HG03159 (cell line): ENCODE results near the gene CPA5.

ENCODE experiments used
- ATAC-seq: cut with Tn5 transposase; IDR thresholded peaks from one replicate; pipeline ENCODE4 v1.9.1; 2021; ENCODE audit warnings: mild to moderate bottlenecking, moderate library complexity; ENCODE audit not compliant: unreplicated experiment

The CPA5 gene

GRCh38 chr7:130394421-130395195, 50.0 kb downstream of the CPA5 start:
- ATAC-seq, result no peak

- ATAC-seq, result no peak
These were observed 50.8 kb downstream of the CPA5 start for GRCh38 chr7:130395421-130395820.

GRCh38 chr7:130396109-130396508, 51.5 kb downstream of the CPA5 start:
- ATAC-seq, result no peak

GRCh38 chr7:130397051-130397757, 52.6 kb downstream of the CPA5 start:
- no peak for ATAC-seq

GRCh38 chr7:130397758-130398073, 53.1 kb downstream of the CPA5 start:
- ATAC-seq, result no peak

- no peak for ATAC-seq
These were observed 54.0 kb downstream of the CPA5 start for GRCh38 chr7:130398526-130399090.

- ATAC-seq, result no peak
These were observed 55.5 kb downstream of the CPA5 start for GRCh38 chr7:130400120-130400572.

GRCh38 chr7:130401101-130401500, 56.5 kb downstream of the CPA5 start:
- no peak for ATAC-seq

- ATAC-seq, result no peak
These were observed 57.0 kb downstream of the CPA5 start for GRCh38 chr7:130401578-130401977.

- no peak for ATAC-seq
These were observed 60.4 kb downstream of the CPA5 start for GRCh38 chr7:130405003-130405402.

GRCh38 chr7:130409067-130409711, 64.6 kb downstream of the CPA5 start:
- ATAC-seq, result no peak

GRCh38 chr7:130409712-130410072, 65.1 kb downstream of the CPA5 start:
- ATAC-seq, result no peak

GRCh38 chr7:130410868-130411541, 66.4 kb downstream of the CPA5 start:
- no peak for ATAC-seq

- no peak for ATAC-seq
These were observed 68.6 kb downstream of the CPA5 start for GRCh38 chr7:130413201-130413600.

GRCh38 chr7:130415006-130415405, 70.4 kb downstream of the CPA5 start:
- ATAC-seq, result no peak

GRCh38 chr7:130417213-130417612, 72.6 kb downstream of the CPA5 start:
- ATAC-seq, result no peak

- ATAC-seq, result no peak
These were observed 73.7 kb downstream of the CPA5 start for GRCh38 chr7:130418306-130418705.
